ENCODE measurements around the gene TEKTIP1.

The TEKTIP1 gene

GRCh38 chr19:3508771-3509535, 30.0 kb upstream of the TEKTIP1 start:
- DNase-seq (ENCODE audit: extremely low read depth, low read depth), result no peak
- TF ChIP-seq, protein P1, sequence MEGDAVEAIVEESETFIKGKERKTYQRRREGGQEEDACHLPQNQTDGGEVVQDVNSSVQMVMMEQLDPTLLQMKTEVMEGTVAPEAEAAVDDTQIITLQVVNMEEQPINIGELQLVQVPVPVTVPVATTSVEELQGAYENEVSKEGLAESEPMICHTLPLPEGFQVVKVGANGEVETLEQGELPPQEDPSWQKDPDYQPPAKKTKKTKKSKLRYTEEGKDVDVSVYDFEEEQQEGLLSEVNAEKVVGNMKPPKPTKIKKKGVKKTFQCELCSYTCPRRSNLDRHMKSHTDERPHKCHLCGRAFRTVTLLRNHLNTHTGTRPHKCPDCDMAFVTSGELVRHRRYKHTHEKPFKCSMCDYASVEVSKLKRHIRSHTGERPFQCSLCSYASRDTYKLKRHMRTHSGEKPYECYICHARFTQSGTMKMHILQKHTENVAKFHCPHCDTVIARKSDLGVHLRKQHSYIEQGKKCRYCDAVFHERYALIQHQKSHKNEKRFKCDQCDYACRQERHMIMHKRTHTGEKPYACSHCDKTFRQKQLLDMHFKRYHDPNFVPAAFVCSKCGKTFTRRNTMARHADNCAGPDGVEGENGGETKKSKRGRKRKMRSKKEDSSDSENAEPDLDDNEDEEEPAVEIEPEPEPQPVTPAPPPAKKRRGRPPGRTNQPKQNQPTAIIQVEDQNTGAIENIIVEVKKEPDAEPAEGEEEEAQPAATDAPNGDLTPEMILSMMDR (IDR thresholded peaks at IDR 0.05; ENCODE audit: low read depth, low read length), result no peak

- DNase-seq (ENCODE audit: extremely low read depth, low read depth), result no peak
- TF ChIP-seq, protein P1 (IDR thresholded peaks at IDR 0.05; ENCODE audit: low read depth, low read length), result no peak
Measured at GRCh38 chr19:3509566-3509989, 29.4 kb upstream of the TEKTIP1 start.

DNA sequence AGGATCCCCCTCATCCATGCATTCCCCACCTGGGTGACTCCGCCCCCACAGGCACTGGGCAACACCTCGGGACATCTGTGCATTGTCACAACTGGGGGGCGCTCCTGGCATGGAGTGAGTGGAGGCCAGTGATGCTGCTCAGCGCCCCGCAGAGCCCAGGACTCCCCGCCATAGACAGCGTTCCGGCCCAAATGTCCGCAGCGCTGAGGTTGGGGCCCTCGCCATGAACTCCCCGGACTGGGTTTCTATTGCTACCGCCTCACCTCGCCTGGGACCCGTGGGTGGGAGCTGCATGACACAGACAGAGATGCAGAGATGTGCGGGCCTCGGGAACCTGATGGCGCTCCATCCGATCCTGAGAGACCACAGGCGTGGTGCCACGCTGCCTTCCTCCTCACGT, 28.2 kb upstream of the TEKTIP1 start:
- DNase-seq (ENCODE audit: extremely low read depth, low read depth), result no peak
- TF ChIP-seq, protein P1 (IDR thresholded peaks at IDR 0.05; ENCODE audit: low read depth, low read length), result no peak

DNA sequence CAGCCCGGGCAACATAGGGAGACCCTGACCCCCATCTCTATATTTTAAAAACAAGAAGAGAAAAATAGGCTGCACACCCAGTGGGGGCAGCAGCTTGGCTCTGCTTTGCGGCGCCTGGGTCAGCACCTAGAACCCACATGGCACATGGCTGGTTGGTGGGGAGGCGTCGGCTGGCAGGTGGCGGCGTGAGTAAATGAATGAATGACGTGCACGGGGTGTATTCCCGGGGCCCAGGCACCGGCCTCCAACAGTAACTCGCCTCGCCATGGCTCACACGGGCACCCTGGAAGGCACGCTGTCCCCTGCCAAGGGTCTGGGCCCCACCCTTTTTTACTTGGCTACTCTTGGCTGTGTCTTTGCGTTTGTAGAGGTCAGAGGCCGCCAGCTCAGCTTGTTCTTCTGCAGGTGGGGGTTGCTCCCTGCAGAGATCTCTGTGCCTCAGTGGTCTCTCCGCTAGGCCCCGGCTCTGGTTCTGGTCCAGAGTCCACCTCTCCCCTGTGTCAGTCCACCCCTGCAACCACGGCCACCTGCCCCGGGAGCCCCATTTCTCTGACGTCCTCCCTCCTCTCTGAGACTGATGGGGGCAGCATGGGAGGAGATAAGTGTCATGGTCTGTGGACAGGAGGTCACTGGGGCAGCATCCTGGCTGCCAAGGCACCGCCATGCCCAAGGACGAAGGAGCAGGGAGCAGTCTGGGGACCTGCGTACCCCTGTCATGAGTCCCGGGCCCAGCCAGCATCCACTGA, 27.3 kb upstream of the TEKTIP1 start:
- no peak for DNase-seq (ENCODE audit: extremely low read depth, low read depth)
- TF ChIP-seq, protein P1 (IDR thresholded peaks at IDR 0.05; ENCODE audit: low read depth, low read length), result no peak

DNA sequence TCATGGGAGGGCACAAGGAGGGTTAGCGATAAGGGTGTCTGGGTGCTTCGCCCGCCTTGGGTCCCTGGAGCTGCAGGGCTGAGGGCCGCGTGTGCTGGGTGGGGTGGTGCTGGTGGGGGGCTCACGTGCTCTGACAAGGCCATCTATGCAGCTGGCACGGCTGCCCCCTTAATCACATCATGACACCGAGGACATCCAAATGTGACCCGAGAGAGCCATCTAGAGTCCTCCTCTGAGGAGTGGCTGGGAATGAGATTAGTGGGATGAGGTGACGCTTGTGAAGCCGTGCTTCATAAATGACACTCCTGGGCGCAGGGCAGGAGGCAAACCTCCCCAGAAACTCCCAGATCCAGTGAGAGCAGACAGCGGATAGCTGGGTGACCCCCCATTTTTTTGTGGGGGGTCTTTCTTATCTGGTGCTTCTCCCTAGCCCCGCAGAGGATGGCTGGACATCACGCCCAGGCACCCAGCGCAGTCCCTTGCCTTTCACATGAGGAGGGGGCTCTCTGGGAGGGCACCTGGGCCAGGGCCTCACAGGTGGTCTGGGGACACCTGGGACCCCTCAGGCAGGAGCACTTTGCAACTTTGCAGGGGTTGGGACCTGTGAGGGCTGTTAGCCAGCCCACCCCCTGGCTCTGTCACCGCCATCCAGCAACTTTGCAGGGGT, 26.3 kb upstream of the TEKTIP1 start:
- TF ChIP-seq, protein P1 (IDR thresholded peaks at IDR 0.05; ENCODE audit: low read depth, low read length), result no peak
- no peak for DNase-seq (ENCODE audit: extremely low read depth, low read depth)

- TF ChIP-seq, protein P1 (IDR thresholded peaks at IDR 0.05; ENCODE audit: low read depth, low read length), result no peak
- no peak for DNase-seq (ENCODE audit: extremely low read depth, low read depth)
Measured at GRCh38 chr19:3513229-3514140, 25.5 kb upstream of the TEKTIP1 start.

All from AG09319 (cell line).